HG03175 (cell line): ENCODE data around the gene GPR55.
A peak's percentile ranks its signal among the peaks of the same experiment; 100 is the strongest.
"Not testable (repeated sequence)": the region's sequence is repeated elsewhere in the genome, so short reads cannot be mapped to it uniquely, and the experiment has no call there.

Experiments used
- ATAC-seq: cut with Tn5 transposase; IDR thresholded peaks from one replicate; pipeline ENCODE4 v1.9.1; 2021; ENCODE audit warnings: mild to moderate bottlenecking, moderate library complexity; ENCODE audit not compliant: unreplicated experiment

Gene GPR55, protein sequence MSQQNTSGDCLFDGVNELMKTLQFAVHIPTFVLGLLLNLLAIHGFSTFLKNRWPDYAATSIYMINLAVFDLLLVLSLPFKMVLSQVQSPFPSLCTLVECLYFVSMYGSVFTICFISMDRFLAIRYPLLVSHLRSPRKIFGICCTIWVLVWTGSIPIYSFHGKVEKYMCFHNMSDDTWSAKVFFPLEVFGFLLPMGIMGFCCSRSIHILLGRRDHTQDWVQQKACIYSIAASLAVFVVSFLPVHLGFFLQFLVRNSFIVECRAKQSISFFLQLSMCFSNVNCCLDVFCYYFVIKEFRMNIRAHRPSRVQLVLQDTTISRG

GRCh38 chr2:230924470-230925341 is at the start of gene GPR55:
Gene GPR55, minus strand, starts transcription at chr2:230925242. Its CDS starts 14,280 bp downstream, at chr2:230910962.
- ATAC-seq, result peak; percentile 45

DNA sequence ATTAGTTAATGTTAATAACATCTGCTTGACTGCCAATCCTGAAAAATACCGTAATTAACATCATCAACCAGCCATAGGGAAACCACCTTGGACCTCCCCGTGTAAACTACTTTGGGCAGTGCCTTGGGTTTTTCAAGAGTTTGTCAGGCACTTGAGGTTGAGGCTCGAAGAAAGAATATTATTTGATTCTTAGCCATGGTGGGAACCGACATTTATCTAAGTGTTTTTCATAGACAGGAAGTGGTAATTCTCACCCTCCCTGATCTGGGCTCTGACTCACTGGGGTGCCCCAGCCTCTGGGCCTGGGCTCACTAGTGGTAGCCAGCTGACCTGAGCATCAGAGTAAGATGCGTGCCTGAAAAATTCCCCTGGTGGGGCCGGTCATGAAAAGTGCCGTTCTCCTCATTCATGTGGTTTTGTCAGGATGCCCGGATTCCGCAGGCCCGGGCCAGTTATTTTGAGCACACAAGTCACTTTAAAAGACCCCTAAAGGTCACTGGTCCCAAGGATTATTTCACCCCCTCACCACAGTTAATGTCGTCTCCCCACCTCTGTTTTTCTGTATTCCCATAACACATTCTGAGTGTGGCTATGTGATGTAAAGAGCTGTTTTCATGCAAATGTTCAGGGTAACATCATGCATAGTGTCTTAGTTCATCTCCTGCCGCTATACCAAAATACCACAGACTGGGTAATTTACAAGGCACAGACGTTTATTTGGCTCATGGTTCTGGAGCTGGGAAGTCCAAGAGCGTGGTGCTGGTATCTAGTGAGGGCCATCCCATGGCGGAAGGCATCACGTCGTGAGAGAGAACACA is 49.3 kb upstream of the GPR55 start:
- peak; percentile 91 for ATAC-seq

GRCh38 chr2:230972046-230972445 is 47.0 kb upstream of the GPR55 start:
- ATAC-seq, result no peak

- ATAC-seq, result no peak
These were observed 44.6 kb upstream of the GPR55 start for GRCh38 chr2:230969659-230970015.

DNA sequence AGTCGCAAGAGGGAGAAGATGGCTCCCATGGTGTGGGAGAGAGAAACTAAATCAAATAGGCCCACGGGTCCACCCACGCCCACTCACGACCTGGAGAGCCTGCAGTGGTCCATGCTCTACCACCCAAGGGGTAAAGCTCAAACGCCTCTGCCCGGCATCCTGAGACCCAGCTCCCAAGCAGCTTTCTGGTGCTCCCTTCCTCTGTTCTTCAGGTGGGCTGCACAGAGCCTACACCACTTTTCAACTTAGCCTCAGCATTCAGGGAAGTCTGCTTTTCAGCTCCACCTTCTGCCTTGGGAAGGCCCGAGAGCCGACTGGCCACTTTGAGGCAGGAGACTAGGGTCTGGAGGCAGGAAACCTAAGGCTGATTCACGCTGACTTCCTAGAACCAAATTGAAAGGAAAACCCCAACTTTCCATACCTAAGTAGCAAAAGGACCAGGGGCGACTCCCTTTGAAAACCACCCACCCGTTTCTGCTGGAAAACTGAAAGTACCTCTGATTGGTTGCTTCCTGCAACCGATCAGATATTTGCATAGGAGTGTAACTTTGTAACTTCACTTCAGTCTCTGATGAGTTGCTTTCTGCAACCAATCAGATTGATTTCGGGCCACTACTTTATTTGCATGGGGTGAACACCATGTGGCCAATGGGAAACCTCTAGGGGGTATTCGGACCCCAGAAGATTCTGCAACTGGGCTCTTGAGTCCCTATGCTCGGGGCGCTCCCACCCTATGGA is 44.0 kb upstream of the GPR55 start:
- ATAC-seq, result no peak

- ATAC-seq, result not testable (repeated sequence)
These were observed 43.3 kb upstream of the GPR55 start for GRCh38 chr2:230968314-230968713.

DNA sequence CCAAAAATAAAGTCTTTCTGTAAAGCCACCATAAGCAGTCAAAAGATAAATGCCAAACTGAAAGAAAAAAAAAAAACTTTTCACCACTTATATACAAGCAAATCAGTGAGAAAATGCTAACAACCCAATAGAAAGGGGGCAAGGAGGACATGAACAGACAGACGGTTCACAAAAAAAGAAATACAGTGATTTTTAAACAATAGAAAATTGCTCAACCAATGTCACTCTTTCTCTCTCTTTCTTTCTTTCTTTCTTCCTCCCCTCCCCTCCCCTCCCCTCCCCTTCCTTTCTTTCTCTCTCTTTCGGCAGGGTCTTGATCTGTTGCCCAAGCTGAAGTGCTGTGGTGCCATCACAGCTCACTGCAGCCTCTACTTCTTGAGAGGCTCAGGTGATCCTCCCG is 42.1 kb upstream of the GPR55 start:
- ATAC-seq, result no peak

GRCh38 chr2:230964136-230964730 is 39.2 kb upstream of the GPR55 start:
- no peak for ATAC-seq

DNA sequence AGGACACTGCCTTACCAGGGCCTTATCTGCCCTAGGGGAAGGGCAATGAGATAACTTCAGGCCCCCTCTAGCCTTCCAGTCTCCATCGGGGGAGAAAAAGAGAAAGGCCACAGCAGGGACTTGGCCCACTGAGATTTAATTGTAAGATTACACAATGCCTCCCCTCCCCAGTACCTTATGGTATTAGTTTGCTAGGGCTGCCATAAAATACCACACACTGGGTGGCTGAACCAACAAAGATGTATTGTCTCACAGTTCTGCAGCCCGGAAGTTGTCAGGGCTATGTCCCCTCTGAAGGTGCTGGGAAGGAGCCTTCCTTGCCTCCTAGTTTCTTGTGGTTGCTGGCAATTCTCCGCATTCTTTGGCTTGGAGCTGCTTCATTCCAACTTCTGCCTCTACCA is 36.0 kb upstream of the GPR55 start:
- no peak for ATAC-seq

- no peak for ATAC-seq
These were observed 35.0 kb upstream of the GPR55 start for GRCh38 chr2:230960026-230960425.

DNA sequence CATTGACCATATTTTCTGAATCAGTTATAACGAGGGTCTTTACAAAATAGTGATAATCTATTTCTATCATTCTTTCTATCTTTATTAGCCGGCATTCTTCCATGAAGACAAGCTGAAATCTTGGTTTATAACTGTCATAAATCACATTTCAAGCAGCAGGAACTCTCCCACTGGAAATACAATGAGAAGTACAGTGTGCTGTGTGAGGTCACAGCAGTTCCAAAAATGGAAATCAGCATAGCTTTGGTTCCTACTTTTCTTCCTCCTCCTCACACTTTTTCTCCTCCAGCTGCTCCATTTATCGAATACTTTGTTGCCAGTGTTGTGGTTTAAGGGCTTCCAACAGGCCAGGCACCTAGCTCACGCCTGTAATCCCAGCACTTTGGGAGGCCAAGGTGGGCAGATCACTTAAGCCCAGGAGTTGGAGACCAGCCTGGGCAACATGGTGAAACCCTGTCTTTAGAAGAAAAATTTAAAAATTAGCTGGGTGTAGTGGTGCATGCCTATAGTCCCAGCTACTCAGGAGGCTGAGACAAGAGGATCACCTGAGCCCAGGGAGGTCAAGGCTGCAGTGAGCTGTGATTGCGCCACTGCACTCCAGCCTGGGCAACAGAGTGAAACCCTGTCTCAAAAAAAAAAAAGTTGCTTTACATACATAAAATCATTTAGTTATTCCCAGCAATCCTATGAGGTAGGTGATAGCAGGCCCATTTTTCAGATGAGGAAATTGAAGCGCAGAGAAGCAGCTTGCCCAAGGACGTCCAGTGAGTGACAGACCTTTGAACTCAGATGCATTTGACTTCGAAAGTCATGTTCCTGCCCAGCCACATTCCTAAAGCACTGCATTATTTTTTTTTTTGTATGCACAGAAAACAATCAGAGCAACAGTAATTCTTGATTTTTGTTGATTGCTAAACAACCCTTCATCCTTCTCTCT is 34.0 kb upstream of the GPR55 start:
- no peak for ATAC-seq

GRCh38 chr2:230957756-230958391 is 32.8 kb upstream of the GPR55 start:
- no peak for ATAC-seq

GRCh38 chr2:230956827-230957755 is 32.0 kb upstream of the GPR55 start:
- peak; percentile 73 for ATAC-seq

- no peak for ATAC-seq
These were observed 30.2 kb upstream of the GPR55 start for GRCh38 chr2:230955163-230955737.

DNA sequence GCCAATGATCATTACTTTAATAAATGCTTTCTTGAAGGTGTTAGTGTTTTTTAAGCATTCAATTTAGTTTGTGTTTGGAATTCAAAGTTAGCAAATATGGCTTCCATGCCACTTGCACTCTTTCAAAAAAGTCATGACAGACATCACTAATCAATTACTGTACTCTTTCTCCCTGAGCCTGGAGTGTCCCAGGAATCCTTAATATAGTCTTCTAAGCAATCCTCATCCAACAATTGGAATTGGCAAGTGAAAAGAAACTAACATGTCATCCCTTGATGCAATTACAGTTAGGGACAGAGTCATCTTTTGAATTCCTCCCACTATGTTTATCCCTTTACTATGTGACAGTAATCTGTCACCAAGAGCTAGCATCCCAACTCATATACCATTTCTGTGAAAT is 29.7 kb upstream of the GPR55 start:
- no peak for ATAC-seq

DNA sequence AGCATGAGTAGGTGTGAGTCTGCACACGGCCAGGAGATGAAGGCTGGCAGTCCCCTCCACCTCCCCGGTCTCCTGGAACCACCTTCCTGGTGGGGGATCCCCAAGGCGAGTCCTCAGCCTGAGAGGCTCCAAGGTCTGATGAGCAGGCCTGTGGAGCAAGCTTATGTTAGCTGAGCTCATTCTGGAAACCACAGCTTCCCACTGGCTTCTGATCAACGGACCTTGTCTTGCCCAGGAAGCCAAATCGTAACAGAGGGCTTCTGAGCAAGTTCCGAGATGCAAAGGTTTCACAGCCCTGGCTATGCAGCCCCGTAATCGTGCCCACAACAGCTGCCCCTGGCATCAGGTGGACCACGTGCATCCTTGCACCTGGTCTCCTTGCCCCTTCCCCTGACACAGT is 28.8 kb upstream of the GPR55 start:
- peak; percentile 20 for ATAC-seq

DNA sequence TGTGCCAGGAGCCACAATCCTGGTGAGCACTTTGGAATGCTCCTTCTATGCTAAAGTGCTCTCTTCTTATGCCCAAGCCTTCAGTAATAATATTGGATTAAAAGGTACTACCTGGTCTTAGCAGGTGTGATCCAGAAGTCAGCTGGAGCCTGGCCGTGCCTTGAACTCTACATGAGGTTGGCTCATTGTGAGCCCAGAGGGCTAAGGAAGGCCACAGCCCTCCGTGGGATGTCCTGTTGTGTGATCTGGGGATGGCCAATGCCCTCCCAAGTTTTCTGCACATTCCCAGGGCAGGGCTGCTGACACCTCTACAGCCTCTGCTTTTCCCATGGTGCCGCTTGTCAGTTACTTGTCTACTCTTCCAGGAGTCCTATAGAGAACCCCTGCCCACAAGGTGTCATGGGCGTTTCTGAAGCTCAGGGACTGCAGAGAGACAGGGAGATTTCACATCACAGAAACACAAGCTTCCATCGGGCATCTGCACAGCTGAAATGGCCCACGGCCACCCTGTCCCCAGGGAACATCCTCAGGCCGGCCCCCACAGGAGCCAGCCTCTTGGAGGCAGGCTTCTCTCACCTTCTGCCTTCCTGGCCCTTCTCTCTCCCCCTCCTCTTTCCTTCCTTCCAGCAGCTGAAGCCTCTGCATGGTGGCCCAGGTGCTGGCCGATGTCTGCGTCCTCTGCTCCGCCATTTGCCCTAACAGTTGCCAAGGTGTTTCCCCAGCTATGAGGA is 27.3 kb upstream of the GPR55 start:
- ATAC-seq, result no peak
